Renal cortex interstitium (tissue), 11 donors: ENCODE measurements around the gene CD55. TPM values are rescaled to one million over a fixed set of nuclear protein-coding genes. Genes with fewer than 3 reads are reported as not detected.

Experiments used
- DNase-seq, 11 donors: peaks; one replicate each; pipeline ENCODE4 v3.0.0-alpha.2; 2013; ENCODE audit warnings: low read depth in 9 of 11, low spot score in 4 of 11; ENCODE audit errors: extremely low read depth in 1 of 11
- polyA plus RNA-seq, 3 donors: library from polyadenylated mRNA; unstranded; fragments of 120-200 nt; gene quantifications; one replicate each; pipeline ENCODE4 v1.2.1, GENCODE V29; 2013; ENCODE audit not compliant: insufficient read length in 3 of 3

Gene CD55
- polyA plus RNA-seq, 3 donors: 47.8 to 60.8 (median 53.9) TPM

DNA sequence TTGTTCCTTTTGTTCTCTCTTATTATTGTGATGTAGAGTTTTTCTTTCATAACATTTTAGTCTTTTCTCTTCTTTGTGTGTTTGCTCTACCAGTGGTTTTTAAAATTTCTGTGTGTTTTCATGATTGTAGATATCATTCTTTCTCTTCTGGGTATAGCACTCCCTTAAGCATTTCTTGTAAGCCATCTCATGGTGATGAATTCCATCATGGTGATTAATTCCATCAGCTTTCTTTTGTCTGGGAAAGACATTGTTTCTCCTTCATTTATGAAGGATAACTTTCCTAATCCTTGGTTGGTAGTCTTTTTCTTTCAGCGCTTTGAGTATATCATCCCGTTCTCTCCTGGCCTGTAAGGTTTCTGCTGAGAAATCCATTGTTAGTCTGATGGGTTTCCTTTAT, 22.7 kb downstream of the CD55 start:
- no peak for DNase-seq

DNA sequence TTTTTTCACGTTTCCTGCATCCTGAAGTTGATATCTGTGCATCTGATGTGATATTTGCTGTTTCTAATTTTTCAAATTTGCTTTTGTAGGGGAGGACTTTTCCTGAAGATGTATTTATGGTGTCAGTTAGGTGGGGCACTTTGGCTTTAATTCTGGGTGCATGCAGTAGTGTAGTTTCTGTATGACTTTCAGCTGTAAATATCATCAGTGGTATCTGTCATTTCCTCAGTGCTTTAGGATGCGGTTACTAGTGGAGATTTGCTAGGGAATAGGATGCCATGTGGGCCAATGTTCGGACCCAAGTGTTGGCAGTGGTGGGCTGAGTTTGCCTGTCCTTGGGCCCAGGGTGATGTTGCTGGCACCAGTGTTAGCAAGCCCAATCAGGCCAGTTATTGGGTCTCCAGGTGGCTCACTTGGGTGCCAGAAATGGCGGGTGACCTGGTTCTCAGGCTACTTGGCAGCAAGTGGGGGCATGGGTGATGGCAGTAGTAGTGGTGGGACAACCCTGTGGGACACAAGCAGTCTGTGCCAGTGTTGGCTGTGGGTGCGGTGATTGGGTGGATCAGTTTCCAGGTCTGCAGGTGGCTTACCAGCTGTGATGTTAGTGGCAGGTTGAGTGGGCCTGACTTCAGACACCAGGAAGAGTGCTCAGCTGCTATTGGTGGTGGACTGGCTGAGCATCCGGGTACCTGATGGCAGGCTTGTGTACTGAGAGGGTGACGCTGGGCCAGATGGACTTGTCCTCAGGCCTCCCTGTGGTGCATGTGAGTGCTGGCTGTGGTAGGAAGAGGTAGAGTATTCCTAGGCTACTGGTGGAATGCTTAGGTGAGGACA, 24.4 kb downstream of the CD55 start:
- no peak for DNase-seq

DNA sequence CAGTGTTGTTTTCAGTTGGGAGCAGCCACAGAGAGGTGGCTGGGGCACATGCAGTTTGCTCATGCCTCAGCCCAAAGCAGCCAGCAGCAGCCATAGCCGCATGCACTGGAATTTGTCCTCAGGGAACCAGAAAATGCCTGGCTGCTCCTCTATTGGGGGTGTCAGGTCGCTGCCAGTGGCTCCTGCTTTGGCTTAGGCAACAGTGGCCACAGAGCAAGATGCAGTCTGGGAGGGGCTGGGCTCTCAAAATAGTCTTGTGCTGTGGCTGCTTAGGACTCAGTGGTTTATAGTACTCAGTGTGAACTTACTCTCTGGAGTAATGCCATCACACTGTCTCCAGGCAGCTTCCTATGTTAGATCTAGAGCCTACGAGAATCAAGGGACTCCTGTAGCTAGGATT, 25.0 kb downstream of the CD55 start:
- no peak for DNase-seq

DNA sequence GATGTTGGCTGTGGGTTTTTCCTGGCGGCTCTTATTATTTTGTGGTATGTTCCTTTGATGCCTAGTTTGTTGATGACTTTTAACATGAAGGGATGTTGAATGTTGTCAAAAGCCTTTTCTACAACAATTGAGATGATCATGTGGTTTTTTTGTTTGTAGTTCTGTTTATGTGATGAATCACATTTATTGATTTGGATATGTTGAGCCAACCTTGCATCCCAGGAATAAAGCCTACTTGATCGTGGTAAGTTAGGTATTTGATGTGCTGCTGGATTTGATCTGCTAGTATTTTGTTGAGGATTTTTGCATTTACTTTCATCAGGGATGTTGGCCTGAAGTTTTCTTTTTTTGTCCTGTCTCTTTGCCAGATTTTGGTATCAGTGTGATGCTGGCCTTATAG, 28.5 kb downstream of the CD55 start:
- DNase-seq: no peak

DNA sequence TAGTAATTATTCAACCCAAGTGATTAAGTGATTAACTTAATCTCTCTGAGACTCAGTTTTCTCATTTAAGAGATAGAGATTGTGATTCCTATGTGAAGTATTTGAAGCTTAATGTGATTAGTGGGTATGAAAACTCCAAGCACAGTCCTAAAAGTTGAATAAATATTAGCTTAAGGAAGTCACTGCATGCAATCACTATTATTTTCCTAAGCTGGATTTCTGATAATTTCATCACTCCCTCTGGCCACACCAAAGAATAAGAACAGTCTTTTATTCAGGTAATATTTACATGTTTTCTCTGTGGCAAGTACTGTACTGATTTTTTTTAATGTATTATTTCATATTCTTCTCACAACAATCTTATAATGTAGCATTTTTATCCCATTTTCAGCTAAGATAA, 31.1 kb downstream of the CD55 start:
- DNase-seq: no peak

DNA sequence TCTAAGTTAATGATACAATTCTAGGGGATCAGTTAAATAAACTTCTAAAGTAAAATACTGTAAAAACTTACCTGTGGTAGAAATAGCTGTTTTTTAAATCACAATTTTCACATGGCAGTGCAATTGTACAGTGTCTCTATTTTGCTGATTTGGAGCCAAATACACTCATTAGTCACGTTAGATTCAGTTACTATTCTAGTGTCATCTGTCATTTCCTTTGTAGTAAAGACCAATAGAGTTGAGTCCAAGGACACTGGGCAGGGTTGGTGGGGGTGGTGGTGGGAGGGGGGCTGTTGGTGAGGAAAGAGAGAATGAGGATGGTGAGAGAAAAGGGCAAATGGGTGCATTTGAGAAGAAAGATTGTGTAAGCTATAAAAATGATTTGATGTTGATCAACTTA, 33.6 kb downstream of the CD55 start:
- no peak for DNase-seq

DNA sequence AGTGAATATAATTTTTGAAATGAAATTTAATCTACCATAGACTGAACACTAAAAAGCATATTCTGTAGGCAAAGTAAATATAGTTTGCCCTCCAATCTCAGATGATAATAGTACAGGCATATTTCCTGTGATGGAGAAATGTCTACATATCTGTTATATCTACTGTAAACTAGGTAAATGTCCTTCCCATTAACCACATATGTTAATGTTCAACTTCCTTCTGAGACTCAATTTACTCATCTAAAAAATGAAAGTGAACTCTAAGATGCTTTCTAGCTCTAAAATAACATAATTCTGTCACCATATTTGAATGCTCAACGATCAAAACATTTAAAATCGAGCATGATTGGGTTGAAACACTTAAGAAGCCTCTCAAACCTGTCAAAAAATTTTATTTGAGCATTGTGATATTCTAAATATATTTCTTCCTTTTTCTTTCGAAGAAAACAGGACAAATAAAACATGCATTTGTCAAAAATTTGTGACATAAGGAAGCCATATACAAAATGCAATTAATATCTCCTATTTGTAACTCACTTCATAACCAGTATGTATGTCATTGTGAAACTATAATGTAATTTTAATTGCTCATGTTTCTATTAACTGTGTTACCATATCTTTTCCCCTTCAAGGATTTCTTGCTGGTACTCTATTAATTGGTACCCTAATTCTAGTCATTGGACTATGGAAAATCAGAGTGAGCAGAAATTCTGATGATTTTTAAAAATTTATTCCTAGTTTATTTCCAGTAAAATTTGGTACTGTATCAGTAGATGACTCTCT, 34.2 kb downstream of the CD55 start:
- DNase-seq: no peak

DNA sequence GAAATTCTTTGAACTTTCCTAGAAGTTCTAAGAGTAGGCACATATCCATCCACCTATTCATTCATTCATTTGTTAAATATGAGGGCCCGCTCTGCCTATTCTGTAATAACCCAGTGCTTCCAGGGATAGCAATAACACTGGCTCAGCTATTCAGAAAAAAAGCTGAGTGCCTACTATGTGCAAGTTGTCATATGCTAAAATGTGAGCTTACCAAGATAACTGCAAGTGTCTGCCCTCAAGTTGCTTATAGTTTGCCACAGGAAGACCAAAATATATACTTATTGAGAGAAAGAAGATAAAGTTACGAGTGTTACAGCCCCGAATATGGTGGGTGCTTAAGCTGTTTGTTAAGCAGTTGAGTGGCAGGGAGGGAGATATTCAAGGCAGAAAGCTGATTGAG, 39.6 kb downstream of the CD55 start:
- DNase-seq: no peak

DNA sequence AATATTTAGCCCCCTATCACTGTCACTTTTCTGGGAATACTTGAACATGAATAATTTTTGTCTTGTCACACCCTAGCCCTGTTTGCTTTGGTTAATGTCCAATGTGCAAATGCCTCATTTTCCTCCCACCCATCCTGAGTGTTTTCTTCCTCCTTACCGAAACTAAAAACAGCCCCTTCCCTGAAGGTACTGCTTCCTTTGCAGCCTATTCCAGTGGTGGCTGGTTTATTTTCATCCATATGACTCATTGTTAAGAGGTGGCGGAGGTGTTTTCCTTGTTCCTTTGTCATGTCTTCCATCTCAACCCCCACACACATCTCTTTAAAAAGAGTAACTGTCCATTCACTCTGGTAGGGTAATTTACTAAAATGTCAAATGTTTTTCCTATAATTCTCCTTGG, 40.4 kb downstream of the CD55 start:
- no peak for DNase-seq

DNA sequence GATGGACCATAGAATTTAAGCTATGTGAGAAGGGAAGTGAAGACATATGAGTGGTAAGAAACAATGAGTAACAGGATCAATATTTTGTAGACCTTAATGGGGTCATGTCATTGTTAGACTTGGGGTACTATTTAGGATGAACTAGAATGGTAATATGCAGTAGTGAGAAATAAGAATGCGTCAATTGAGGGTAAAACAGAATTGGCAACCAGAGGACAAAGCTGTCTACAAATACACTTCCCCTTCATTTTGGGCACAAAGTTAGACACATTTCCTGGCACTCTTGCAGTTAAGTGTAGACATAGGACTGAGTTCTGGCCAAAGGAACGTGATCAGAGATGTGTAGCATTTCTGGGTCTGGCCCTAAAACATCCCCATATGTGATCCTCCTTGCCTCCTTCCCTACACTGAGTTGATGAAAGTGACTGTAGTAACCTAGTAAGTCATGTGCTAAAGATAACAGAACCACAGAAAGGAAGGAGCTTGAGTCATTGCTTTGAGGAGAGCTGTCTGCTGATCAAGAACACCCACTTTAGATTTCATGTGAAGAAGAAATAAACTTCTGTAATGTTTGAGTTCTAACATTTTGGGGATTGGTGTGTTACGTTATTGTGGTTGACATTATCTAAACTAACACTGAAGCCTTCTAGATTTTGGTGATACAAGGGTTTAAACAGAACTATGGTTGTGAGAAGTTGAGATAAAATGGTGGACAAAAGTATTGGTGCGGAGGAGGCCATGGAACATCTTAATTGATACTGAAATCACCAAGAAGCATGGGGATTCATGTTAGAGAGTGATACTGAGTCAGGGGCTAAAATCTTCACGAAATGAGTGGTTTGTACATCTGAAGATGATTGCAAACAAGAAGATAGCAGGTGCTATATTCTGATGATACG, 41.7 kb downstream of the CD55 start:
- no peak for DNase-seq

DNA sequence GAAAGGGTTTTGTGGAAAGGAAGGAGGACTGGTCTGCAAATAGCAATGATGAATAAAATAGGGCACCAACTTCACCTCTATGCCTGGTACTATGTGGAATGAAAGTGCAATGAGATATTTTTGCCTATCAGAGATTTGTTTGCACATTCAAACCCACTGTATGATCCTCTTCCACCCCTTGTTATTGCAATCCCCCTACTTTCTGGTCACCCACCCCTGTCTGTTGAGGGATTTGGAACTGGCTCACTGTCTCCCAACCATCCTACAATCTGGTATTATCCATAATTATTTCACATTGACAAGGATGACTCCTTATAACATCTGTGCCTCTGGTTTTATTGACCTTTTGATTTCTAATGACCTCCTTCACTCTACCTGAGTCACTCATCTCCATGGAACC, 42.4 kb downstream of the CD55 start:
- DNase-seq: no peak

DNA sequence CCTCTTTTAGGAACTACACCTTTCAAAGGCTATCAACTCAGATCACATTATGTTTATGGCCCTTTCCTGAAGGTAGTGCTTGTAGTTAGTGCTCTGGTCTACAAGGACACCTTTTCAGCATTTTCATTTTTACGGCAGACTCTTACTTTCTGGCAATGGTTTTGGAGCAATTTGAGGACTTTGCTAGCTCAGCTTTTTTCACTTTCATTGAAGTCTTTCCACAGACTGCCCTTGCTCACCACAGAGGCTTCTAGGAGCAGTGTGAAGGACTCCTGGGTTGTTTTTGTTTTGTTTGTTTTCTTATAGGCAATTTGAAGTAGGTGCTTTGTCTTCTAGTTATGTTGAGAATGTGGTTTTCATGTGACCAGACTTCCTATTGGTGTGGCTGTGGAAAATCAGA, 43.1 kb downstream of the CD55 start:
- DNase-seq: no peak

DNA sequence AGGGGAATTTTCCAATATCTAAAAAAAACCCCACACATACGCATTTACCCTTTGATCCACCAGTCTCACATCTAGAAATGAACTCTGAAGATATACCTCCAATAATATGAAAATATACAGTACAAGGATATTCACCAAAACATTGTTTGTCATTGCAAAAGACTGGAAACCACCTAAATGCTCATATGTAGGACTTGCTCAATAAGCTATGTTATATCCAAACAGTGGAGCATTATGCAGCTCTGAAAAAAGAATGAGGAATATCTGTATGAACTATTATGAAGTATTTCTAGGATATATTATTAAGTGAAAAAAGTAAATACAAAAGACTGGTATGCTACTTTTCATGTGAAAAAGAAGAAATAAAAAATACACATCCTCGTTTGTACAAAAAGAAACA, 43.6 kb downstream of the CD55 start:
- no peak for DNase-seq

DNA sequence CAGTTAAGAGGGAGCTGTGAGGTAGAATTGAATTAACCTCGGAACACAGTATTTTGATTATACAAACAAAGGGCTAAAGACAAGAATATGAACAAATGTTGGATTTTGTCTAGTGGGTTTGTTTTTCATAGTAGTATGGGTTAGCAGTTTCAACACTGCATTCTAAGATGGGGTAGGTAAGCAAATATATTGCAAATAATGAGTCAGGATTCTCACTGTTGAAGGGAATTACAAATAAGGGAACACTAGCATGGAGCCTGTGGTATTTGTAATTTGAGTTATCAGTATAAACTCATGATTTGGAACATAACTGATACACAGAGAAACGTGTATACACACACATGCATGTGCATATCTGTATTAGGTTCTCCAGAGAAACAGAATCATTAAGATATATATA, 44.5 kb downstream of the CD55 start:
- DNase-seq: no peak

DNA sequence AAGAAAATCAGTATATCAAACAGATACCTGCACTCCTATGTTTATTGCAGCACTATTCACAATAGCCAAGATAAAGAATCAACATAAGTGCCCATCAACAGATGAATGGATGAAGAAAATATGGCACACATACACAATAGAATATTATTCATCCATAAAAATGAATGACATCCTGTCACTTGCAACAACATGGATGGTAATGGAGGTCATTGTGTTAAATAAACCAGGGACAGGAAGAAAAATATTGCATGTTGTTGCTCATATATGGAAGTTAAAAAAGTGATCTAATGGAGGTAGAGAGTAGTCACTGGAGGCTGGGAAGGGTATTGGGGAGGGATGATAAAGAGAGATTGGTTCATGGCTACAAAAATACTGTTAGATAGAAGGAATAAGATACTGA, 67.2 kb downstream of the CD55 start:
- no peak for DNase-seq

DNA sequence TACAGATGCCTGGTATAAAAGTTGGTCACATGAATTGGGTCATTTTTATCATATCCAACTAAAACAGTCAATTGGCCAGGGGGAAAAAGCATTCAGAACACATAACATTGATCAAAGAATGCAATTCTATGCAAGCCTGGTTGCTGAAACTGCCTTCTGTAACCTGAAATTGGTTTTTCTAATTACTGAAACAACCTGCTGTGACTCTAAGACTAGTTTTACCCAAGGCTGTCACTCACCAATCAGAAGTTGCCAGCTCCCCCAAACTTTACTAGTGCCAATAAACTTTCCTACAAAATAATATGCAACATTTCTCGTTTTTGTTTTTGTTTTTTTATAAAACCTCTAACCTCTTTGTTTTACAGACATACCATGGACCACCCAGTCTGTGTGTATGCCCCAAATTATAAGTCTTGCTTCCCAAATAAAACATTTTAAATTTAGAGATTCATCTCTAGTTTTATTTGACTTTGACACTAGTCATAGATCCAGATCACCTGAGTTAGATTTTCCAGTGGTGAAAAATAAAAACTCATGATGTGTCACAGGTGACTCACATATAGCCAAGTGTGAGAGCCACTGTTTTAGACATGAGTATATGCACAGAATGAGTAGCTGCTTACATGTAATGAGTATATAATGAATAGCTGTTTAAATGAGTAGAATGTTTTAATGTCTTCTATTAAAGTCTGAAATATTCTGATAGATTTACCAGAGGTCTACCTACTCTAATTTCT, 68.4 kb downstream of the CD55 start:
- no peak for DNase-seq

DNA sequence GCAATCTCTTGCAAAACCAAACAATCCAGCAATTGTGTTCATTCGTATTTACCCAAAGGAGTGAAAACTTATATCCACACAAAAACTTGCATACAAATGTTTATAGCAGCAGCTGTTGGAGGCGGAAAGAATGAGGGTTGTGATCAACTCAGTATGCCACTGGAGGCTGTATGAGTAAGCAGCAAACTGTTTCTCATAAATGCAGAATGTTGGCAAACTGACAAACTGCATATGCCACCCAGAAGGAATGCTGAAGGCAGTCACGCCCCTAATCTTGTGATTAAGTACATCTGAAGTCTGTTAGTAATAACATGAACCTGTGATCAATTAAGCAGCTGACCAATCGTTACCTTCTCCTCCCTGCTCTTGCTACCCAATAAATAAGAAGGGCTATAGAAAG, 72.1 kb downstream of the CD55 start:
- no peak for DNase-seq

DNA sequence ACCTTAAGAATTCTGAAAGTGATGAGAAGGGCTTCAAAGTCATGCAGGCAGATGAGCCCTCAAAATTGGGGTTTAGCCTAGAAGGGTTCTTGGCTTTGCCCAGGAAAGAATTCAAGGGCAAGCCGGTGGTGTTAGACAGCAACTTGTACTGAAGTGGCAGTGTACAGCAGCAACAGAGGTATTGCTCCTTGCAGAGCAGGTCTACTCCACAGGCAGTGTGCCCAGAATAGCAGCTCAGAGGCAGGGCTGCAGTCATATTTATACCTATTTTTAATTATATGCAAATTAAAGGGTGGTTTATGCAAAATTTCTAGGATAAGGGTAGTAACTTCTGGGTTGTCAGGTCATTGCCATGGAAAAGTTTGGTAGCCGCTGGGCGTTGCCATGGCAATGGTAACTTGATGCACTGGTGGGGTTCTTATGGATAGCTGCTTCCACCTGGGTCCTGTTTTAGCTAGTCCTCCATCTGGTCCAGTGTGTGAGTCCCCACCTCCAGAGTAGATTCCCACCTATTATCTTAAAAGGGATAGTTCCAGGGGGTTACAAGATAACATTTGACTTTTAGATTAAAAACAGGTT, 74.8 kb downstream of the CD55 start:
- no peak for DNase-seq

DNA sequence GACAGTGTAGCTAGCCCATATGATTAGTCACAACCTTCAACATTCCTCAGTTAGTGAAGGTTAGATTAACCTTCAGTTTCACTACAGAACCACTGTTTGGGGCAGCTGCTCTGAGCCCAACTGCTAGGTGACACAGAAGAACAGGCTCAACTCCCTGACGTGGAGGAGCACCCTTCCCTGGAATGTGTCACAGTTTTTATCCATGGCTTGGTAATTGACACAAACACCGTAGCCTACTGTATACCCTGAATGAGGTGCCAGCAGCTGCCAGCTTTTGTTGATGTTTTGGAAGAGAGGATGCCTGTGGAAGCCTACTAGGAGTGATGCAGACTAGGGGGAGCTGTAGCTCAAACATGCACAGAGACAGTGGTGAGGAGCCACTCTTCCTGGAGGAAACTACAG, 76.0 kb downstream of the CD55 start:
- no peak for DNase-seq
